ENCODE measurements around the gene CCDC149.

- TF ChIP-seq CTCF (IDR thresholded peaks at IDR 0.05; ENCODE audit: low read depth, low read length), result no peak
- TF ChIP-seq EZH2phosphoT487 (IDR thresholded peaks at IDR 0.05; ENCODE audit: low read depth), result no peak
These were observed 8.6 kb upstream of the CCDC149 start for GRCh38 chr4:24921491-24921890.
